ENCODE measurements around the gene EPYC.

The EPYC gene

DNA sequence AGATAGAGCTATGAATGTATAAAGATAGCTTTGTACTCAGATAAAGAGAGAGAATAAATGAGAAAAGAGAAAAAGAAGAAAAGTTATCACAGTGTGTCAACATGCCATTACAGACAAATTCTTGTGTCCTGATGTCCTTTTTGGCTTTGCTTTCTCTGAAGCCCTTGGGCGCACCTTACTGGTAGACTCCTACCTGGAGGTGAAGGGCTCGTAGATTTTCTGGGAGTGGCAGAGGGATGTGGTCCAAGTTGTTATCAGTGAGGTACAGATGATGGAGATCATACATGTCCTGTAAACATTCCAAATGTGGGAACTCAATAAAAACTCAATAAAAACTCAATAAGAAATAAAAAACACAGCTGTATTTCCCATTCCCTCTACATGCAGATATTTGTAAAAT lies 34.9 kb downstream of the EPYC start:
- no peak overlapping the region for H2BK5ac ChIP-seq (ENCODE audit: low read depth, low read length, poor library complexity, severe bottlenecking)
- H2AFZ ChIP-seq (ENCODE audit: low read depth, low read length), result no peak overlapping the region
- no peak overlapping the region for H4K91ac ChIP-seq (ENCODE audit: low read length)
- H3K79me1 ChIP-seq (replicated peaks; ENCODE audit: low read length, poor library complexity, severe bottlenecking), result no peaks in the 10 kb centered on the region
- H3K9me3 ChIP-seq (ENCODE audit: control insufficient read depth, low read length), result no peaks in the 10 kb centered on the region
- 100% methylated on average over 1 of the region's 2 CpGs for whole genome bisulfite sequencing
- no peak overlapping the region for H2BK12ac ChIP-seq (ENCODE audit: low read length in 2 of 2)
- H3K4ac ChIP-seq (ENCODE audit: low read depth in 1 of 2, low read length in 2 of 2), result no peak overlapping the region
- no peak overlapping the region for H2AK5ac ChIP-seq (ENCODE audit: low read length, severe bottlenecking)
- no peak overlapping the region for H2BK15ac ChIP-seq (ENCODE audit: low read depth, poor library complexity, severe bottlenecking)
- no peak overlapping the region for H3K23ac ChIP-seq (ENCODE audit: low read length in 2 of 2)
- H3K4me2 ChIP-seq (ENCODE audit: low read length, poor library complexity, severe bottlenecking), result no peak overlapping the region
- H3K4me1 ChIP-seq (ENCODE audit: control insufficient read depth, insufficient read depth, low read depth, low read length), result no peaks in the 10 kb centered on the region
- H3K4me3 ChIP-seq (ENCODE audit: insufficient read depth in 1 of 2, low read depth in 1 of 2, low read length in 2 of 2), result no peak overlapping the region
- DNase-seq, result no peak
- no peak overlapping the region for H3K18ac ChIP-seq (ENCODE audit: low read depth in 1 of 2, low read length in 2 of 2)
- no peak overlapping the region for H3K27ac ChIP-seq (ENCODE audit: low read length, poor library complexity, severe bottlenecking)
- H3K9ac ChIP-seq (ENCODE audit: low read length), result no peak overlapping the region
- H3K36me3 ChIP-seq (ENCODE audit: control insufficient read depth in 1 of 2, insufficient read depth in 2 of 2, low read depth in 1 of 2, low read length in 2 of 2), result no peaks in the 10 kb centered on the region
- H3K27me3 ChIP-seq (ENCODE audit: control insufficient read depth in 1 of 2, insufficient read depth in 1 of 2, low read length in 2 of 2), result no peaks in the 10 kb centered on the region
- no peak overlapping the region for H4K8ac ChIP-seq (ENCODE audit: low read length)
- no peak overlapping the region for H2BK120ac ChIP-seq (ENCODE audit: low read depth, low read length)
- H3K14ac ChIP-seq (ENCODE audit: low read length in 2 of 2), result no peak overlapping the region

DNA sequence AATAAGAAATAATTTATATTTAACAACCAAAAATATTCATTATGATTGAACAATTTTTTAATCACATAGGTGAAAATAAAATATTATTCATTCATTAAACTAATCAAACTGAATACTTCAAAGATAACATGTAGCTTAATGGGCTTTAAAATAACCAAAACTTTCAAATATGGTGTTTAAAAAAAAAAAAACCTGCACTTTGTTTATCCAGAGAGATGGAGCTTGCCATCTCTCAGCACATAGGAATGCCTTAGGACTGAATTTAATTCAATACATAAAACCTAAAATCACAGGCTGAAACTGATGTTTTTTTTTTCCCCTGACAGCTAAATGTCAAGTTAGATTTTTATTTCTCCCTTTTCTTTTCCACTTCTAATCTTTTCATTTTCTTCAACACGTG lies 35.4 kb downstream of the EPYC start:
- Histone ChIP-seq H2AFZ (ENCODE audit: low read depth, low read length) (no peak overlapping the region), H3K9ac (ENCODE audit: low read length) (no peak overlapping the region), H3K79me1 (replicated peaks; ENCODE audit: low read length, poor library complexity, severe bottlenecking) (no peaks in the 10 kb centered on the region), H4K8ac (ENCODE audit: low read length) (no peak overlapping the region), H2BK5ac (ENCODE audit: low read depth, low read length, poor library complexity, severe bottlenecking) (no peak overlapping the region), H2AK5ac (ENCODE audit: low read length, severe bottlenecking) (no peak overlapping the region), H2BK12ac (ENCODE audit: low read length in 2 of 2) (no peak overlapping the region), H3K14ac (ENCODE audit: low read length in 2 of 2) (no peak overlapping the region), H3K27me3 (ENCODE audit: control insufficient read depth in 1 of 2, insufficient read depth in 1 of 2, low read length in 2 of 2) (no peaks in the 10 kb centered on the region), H3K4me1 (ENCODE audit: control insufficient read depth, insufficient read depth, low read depth, low read length) (no peaks in the 10 kb centered on the region), H2BK120ac (ENCODE audit: low read depth, low read length) (no peak overlapping the region), H3K4ac (ENCODE audit: low read depth in 1 of 2, low read length in 2 of 2) (no peak overlapping the region), H4K91ac (ENCODE audit: low read length) (no peak overlapping the region), H3K9me3 (ENCODE audit: control insufficient read depth, low read length) (no peaks in the 10 kb centered on the region), H3K18ac (ENCODE audit: low read depth in 1 of 2, low read length in 2 of 2) (no peak overlapping the region), H3K27ac (ENCODE audit: low read length, poor library complexity, severe bottlenecking) (no peak overlapping the region), H2BK15ac (ENCODE audit: low read depth, poor library complexity, severe bottlenecking) (no peak overlapping the region), H3K4me2 (ENCODE audit: low read length, poor library complexity, severe bottlenecking) (no peak overlapping the region), H3K23ac (ENCODE audit: low read length in 2 of 2) (no peak overlapping the region), H3K36me3 (ENCODE audit: control insufficient read depth in 1 of 2, insufficient read depth in 2 of 2, low read depth in 1 of 2, low read length in 2 of 2) (no peaks in the 10 kb centered on the region), H3K4me3 (ENCODE audit: insufficient read depth in 1 of 2, low read depth in 1 of 2, low read length in 2 of 2) (no peak overlapping the region)
- no CpG with 5 or more reads among the region's 1 CpG for WGBS
- DNase-seq, result no peak

DNA sequence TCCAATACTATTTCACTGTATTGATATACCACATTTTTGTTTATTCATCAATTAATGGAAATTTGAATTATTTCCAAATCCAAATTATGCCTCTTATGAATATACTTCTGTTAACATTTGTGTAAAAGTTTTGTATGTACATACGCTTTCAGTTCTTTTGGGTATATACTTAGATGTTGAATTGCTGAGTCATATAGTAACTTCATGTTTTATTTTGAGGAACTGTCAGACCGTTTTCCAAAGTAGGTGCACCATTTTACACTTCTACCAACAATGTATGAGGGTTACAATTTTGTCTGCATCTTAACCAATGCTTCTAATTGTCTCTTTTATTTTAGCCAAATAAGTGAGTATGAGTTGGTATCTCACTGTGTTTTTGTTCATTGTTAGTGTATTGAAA lies 39.6 kb downstream of the EPYC start:
- Histone ChIP-seq H2BK12ac (ENCODE audit: low read length in 2 of 2) (no peak overlapping the region), H3K18ac (ENCODE audit: low read depth in 1 of 2, low read length in 2 of 2) (no peak overlapping the region), H3K9me3 (ENCODE audit: control insufficient read depth, low read length) (no peaks in the 10 kb centered on the region), H2BK120ac (ENCODE audit: low read depth, low read length) (no peak overlapping the region), H2AFZ (ENCODE audit: low read depth, low read length) (no peak overlapping the region), H3K4me3 (ENCODE audit: insufficient read depth in 1 of 2, low read depth in 1 of 2, low read length in 2 of 2) (no peak overlapping the region), H3K27ac (ENCODE audit: low read length, poor library complexity, severe bottlenecking) (no peak overlapping the region), H3K4me1 (ENCODE audit: control insufficient read depth, insufficient read depth, low read depth, low read length) (no peaks in the 10 kb centered on the region), H3K79me1 (replicated peaks; ENCODE audit: low read length, poor library complexity, severe bottlenecking) (no peaks in the 10 kb centered on the region), H3K9ac (ENCODE audit: low read length) (no peak overlapping the region), H3K14ac (ENCODE audit: low read length in 2 of 2) (no peak overlapping the region), H2AK5ac (ENCODE audit: low read length, severe bottlenecking) (no peak overlapping the region), H4K91ac (ENCODE audit: low read length) (no peak overlapping the region), H3K23ac (ENCODE audit: low read length in 2 of 2) (no peak overlapping the region), H2BK5ac (ENCODE audit: low read depth, low read length, poor library complexity, severe bottlenecking) (no peak overlapping the region), H2BK15ac (ENCODE audit: low read depth, poor library complexity, severe bottlenecking) (no peak overlapping the region), H3K4me2 (ENCODE audit: low read length, poor library complexity, severe bottlenecking) (no peak overlapping the region), H3K36me3 (ENCODE audit: control insufficient read depth in 1 of 2, insufficient read depth in 2 of 2, low read depth in 1 of 2, low read length in 2 of 2) (no peaks in the 10 kb centered on the region), H3K4ac (ENCODE audit: low read depth in 1 of 2, low read length in 2 of 2) (no peak overlapping the region), H4K8ac (ENCODE audit: low read length) (no peak overlapping the region), H3K27me3 (ENCODE audit: control insufficient read depth in 1 of 2, insufficient read depth in 1 of 2, low read length in 2 of 2) (no peaks in the 10 kb centered on the region)
- no peak for DNase-seq
- no CpG with 5 or more reads among the region's 2 CpGs for WGBS

DNA sequence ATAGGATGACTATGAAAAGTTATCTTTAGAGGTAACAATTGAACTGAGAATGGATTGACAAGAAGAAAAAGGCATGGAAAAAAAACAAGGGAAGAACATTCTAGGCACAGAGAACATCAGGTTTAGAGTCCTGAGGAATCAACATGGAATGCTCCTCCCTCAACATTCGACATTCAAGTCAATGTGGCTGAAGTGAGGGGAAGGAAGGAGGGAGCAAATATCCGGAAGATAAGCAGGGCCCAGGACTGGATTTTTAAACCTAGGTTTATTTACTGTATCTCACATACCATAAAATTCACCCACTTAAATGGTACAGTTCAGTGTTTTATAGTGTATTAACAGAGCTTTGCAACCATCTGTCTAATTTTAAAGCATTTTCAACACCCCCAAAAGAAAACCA lies 40.2 kb downstream of the EPYC start:
- Histone ChIP-seq H2BK12ac (ENCODE audit: low read length in 2 of 2) (no peak overlapping the region), H3K27ac (ENCODE audit: low read length, poor library complexity, severe bottlenecking) (no peak overlapping the region), H3K18ac (ENCODE audit: low read depth in 1 of 2, low read length in 2 of 2) (no peak overlapping the region), H3K9ac (ENCODE audit: low read length) (no peak overlapping the region), H3K23ac (ENCODE audit: low read length in 2 of 2) (no peak overlapping the region), H3K27me3 (ENCODE audit: control insufficient read depth in 1 of 2, insufficient read depth in 1 of 2, low read length in 2 of 2) (no peaks in the 10 kb centered on the region), H2AFZ (ENCODE audit: low read depth, low read length) (no peak overlapping the region), H3K4me1 (ENCODE audit: control insufficient read depth, insufficient read depth, low read depth, low read length) (no peaks in the 10 kb centered on the region), H4K8ac (ENCODE audit: low read length) (no peak overlapping the region), H2AK5ac (ENCODE audit: low read length, severe bottlenecking) (no peak overlapping the region), H3K4me2 (ENCODE audit: low read length, poor library complexity, severe bottlenecking) (no peak overlapping the region), H3K36me3 (ENCODE audit: control insufficient read depth in 1 of 2, insufficient read depth in 2 of 2, low read depth in 1 of 2, low read length in 2 of 2) (no peaks in the 10 kb centered on the region), H3K79me1 (replicated peaks; ENCODE audit: low read length, poor library complexity, severe bottlenecking) (no peaks in the 10 kb centered on the region), H3K4me3 (ENCODE audit: insufficient read depth in 1 of 2, low read depth in 1 of 2, low read length in 2 of 2) (no peak overlapping the region), H2BK120ac (ENCODE audit: low read depth, low read length) (no peak overlapping the region), H2BK5ac (ENCODE audit: low read depth, low read length, poor library complexity, severe bottlenecking) (no peak overlapping the region), H3K14ac (ENCODE audit: low read length in 2 of 2) (no peak overlapping the region), H4K91ac (ENCODE audit: low read length) (no peak overlapping the region), H2BK15ac (ENCODE audit: low read depth, poor library complexity, severe bottlenecking) (no peak overlapping the region), H3K4ac (ENCODE audit: low read depth in 1 of 2, low read length in 2 of 2) (no peak overlapping the region), H3K9me3 (ENCODE audit: control insufficient read depth, low read length) (no peaks in the 10 kb centered on the region)
- no peak for DNase-seq
- no CpG with 5 or more reads among the region's 2 CpGs for WGBS
